Colonic mucosa (tissue), 4 donors: ENCODE measurements around the gene LAMA5. TPM values are rescaled to one million over a fixed set of nuclear protein-coding genes. Genes with fewer than 3 reads are reported as not detected.

Experiments used
- DNase-seq: peaks from one replicate; pipeline ENCODE4 v3.0.0-alpha.2; 2020
- H3K27ac ChIP-seq: fragments of 200-600 bp; one replicate; pipeline ENCODE4 v1.8.0; 2021
- H3K27me3 ChIP-seq: fragments of 200-600 bp; one replicate; pipeline ENCODE4 v1.8.0; 2021
- H3K36me3 ChIP-seq: fragments of 200-600 bp; one replicate; pipeline ENCODE4 v1.8.0; 2021
- H3K4me1 ChIP-seq: fragments of 200-600 bp; one replicate; pipeline ENCODE4 v1.8.0; 2021; ENCODE audit warnings: mild to moderate bottlenecking
- H3K4me3 ChIP-seq: fragments of 200-600 bp; one replicate; pipeline ENCODE4 v1.8.0; 2021
- H3K9ac ChIP-seq, 2 donors: one replicate each; pipeline ENCODE4 v1.7.0; 2013; ENCODE audit warnings: control low read depth in 2 of 2, low read depth in 2 of 2, low read length in 2 of 2
- H3K9me3 ChIP-seq: fragments of 200-600 bp; one replicate; pipeline ENCODE4 v1.8.0; 2021
- intact Hi-C: fragments of 100-400 bp; cut with DNase I; formaldehyde crosslinking; loops from one replicate; pipeline ENCODE4 v1.14.1; 2022
- total RNA-seq, 2 donors: library from RNA; stranded (reverse); fragmentation: NEBNext Ultra II Directional in 1 of 2; extraction: Animal tissue kit (Norgen Biotek cat#: 25700) in 1 of 2; gene quantifications; one replicate each; pipeline ENCODE4 v1.2.1, GENCODE V29; 2021
- TF ChIP-seq, protein P1 (sequence below): fragments of 200-600 bp; IDR thresholded peaks from one replicate; pipeline ENCODE4 v1.8.0; 2022; ENCODE audit warnings: antibody characterized with exemption, mild to moderate bottlenecking
- donor health status: healthy.
- donor health status: DM: no; HTN: no; CAD: no.
- donor health status: DM: no; HTN: no; CAD: no.

LAMA5 gene
- total RNA-seq, 2 donors from 2014 or later, result 32.5 to 35.5 TPM

- Histone ChIP-seq H3K4me1 (no peaks in the 10 kb centered on the region), H3K27ac (no peak overlapping the region), H3K9ac (no peak overlapping the region), H3K27me3 (no peaks in the 10 kb centered on the region), H3K4me3 (no peak overlapping the region), H3K36me3 (no peaks in the 10 kb centered on the region), H3K9me3 (no peaks in the 10 kb centered on the region)
- TF ChIP-seq, protein P1, sequence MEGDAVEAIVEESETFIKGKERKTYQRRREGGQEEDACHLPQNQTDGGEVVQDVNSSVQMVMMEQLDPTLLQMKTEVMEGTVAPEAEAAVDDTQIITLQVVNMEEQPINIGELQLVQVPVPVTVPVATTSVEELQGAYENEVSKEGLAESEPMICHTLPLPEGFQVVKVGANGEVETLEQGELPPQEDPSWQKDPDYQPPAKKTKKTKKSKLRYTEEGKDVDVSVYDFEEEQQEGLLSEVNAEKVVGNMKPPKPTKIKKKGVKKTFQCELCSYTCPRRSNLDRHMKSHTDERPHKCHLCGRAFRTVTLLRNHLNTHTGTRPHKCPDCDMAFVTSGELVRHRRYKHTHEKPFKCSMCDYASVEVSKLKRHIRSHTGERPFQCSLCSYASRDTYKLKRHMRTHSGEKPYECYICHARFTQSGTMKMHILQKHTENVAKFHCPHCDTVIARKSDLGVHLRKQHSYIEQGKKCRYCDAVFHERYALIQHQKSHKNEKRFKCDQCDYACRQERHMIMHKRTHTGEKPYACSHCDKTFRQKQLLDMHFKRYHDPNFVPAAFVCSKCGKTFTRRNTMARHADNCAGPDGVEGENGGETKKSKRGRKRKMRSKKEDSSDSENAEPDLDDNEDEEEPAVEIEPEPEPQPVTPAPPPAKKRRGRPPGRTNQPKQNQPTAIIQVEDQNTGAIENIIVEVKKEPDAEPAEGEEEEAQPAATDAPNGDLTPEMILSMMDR, result no peak
- DNase-seq, result no peak
- intact Hi-C loops, result no loop called here
Measured at GRCh38 chr20:62395311-62396242, 28.5 kb upstream of the LAMA5 start.

DNA sequence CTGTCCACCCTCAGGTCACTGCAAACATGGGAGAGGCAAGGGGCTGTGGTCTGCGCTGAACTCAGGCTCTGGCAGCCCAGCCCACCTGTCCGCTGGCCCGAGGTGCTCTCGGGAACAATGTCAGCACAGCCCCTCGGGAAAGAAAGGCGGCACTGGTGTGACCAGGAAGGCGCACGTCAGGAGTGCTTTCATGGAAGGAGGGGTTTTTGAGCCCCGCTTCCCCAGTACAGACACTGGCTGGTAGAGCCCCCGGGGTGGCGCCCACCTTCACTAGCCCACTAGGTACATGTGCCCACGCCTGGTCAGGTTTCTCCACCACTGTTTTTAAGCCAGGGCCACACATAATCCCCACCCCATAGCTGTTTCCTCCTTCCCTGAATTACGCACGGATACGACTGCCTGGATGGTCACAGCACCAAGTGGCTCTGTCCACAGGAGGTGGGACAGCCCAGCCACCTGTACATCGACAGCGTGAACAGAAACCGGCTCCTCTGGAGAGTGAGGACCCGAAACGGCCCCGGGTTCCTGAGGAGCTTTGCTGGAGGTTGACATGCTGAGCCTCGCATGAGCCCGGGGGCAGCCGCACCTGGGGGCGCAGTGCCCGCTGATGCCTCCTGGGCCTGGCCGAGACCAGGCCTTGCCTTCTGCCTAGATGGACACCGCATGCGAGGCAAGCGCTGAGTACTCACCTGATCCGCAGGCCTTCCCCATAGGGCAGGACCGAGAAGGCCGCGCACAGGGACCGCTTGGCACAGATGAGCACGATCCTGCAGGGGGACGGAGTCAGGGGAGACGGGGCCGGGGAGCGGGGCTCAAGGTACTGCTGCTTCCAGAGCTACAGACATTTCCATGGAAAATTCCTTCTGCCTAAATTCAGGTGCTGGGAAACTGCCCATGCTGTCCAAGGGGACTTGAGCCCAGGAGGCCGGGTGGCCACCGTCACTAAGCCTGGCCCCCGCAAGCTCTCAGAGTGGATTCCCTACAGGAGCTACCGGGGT lies 27.4 kb upstream of the LAMA5 start:
- no peak overlapping the region for H3K4me3 ChIP-seq
- TF ChIP-seq, protein P1, result no peak
- DNase-seq, result no peak
- H3K36me3 ChIP-seq, result no peaks in the 10 kb centered on the region
- H3K9me3 ChIP-seq, result no peaks in the 10 kb centered on the region
- no peak overlapping the region for H3K9ac ChIP-seq
- intact Hi-C loops, result no loop called here
- no peak overlapping the region for H3K27ac ChIP-seq
- no peaks in the 10 kb centered on the region for H3K27me3 ChIP-seq
- no peaks in the 10 kb centered on the region for H3K4me1 ChIP-seq

- Histone ChIP-seq H3K27ac (no peak overlapping the region), H3K27me3 (no peaks in the 10 kb centered on the region), H3K4me1 (no peaks in the 10 kb centered on the region), H3K4me3 (no peak overlapping the region), H3K9ac (no peak overlapping the region), H3K36me3 (no peaks in the 10 kb centered on the region), H3K9me3 (no peaks in the 10 kb centered on the region)
- intact Hi-C loops, result no loop called here
- TF ChIP-seq, protein P1, result no peak
- no peak for DNase-seq
Measured at GRCh38 chr20:62393830-62394229, 26.7 kb upstream of the LAMA5 start.

- H3K9me3 ChIP-seq, result no peaks in the 10 kb centered on the region
- H3K36me3 ChIP-seq, result no peaks in the 10 kb centered on the region
- no peak overlapping the region for H3K9ac ChIP-seq
- no peaks in the 10 kb centered on the region for H3K27me3 ChIP-seq
- intact Hi-C loops, result no loop called here
- DNase-seq, result no peak
- H3K4me3 ChIP-seq, result no peak overlapping the region
- no peak overlapping the region for H3K27ac ChIP-seq
- H3K4me1 ChIP-seq, result peaks cover 1% of the 10 kb centered on the region
- TF ChIP-seq, protein P1, result no peak
Measured at GRCh38 chr20:62393335-62393665, 26.2 kb upstream of the LAMA5 start.

- intact Hi-C loops, result no loop called here
- no peak overlapping the region for H3K27ac ChIP-seq
- peaks cover 6% of the 10 kb centered on the region for H3K4me1 ChIP-seq
- no peak for DNase-seq
- TF ChIP-seq, protein P1, result no peak
- H3K36me3 ChIP-seq, result no peaks in the 10 kb centered on the region
- H3K27me3 ChIP-seq, result no peaks in the 10 kb centered on the region
- H3K9me3 ChIP-seq, result no peaks in the 10 kb centered on the region
- no peak overlapping the region for H3K9ac ChIP-seq
- no peak overlapping the region for H3K4me3 ChIP-seq
Measured at GRCh38 chr20:62392621-62393334, 25.7 kb upstream of the LAMA5 start.
